Measurements from ENCODE around the gene KCNMB3.
"Not testable (repeated sequence)": the region's sequence is repeated elsewhere in the genome, so short reads cannot be mapped to it uniquely, and the experiment has no call there.

KCNMB3 gene

DNA sequence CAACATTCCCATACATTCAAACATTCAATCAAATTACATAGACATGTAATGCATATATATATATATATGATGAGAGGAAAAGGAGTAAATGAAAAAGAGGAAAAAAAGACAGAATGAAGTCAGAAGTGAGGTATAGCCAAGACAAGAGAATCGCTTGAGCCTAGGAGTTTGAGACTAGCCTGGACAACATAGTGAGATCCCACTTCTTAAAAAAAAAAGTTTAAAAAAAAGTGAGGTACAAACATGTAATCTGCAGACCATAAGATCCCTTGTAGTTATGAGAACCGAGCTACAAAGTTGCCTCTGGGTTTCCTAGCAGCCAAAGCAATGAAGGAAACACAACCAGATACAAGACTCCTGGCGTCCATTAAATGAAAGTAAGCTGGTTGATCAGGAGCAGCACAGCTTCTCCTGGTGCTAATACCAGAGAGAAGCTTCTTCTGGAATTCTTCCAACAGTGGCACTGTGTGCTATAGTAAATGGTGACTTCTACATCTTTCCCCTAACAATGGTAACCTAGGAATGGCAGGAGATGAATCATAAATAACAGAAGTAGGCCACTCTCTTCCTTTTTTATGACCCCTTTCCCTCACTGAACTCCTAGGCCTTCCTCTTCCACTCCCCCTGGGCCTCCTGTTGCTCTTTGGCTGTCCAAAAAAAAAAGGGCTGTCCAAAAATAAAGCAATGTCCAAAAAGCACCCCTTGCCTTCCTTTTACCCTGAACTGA, 3.5 kb downstream of the KCNMB3 start:
- no peak overlapping the region for H3K4me3 Mint-ChIP-seq
- no peak overlapping the region for H3K27ac Mint-ChIP-seq
- no peaks in the 10 kb centered on the region for H3K36me3 Mint-ChIP-seq
- CTCF ChIA-PET: no interaction called here
- no peaks in the 10 kb centered on the region for H3K4me1 Mint-ChIP-seq
- no peaks in the 10 kb centered on the region for H3K27me3 Mint-ChIP-seq
- H3K9me3 Mint-ChIP-seq: no peaks in the 10 kb centered on the region
- DNase-seq: no peak

DNA sequence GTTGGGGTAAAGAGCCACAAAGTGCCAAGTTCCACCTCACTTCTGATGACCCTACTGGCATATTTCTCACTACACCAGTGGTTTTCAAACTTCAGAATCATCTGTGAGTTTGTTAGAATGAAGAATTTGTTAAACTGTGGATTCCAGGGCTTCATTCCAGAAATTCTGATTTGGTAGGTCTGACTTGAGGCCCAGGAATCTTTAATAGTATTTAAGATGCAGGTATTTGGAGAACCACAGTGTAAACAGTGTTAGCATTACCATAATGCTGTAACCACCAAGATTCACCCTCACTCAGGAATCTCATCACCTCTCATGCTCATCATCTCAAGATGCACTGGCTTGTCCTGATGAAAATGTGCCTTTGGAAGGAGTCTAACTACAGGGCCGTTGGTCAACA, 6.0 kb downstream of the KCNMB3 start:
- Mint-ChIP-seq H3K9me3 (no peaks in the 10 kb centered on the region), H3K36me3 (no peaks in the 10 kb centered on the region), H3K4me3 (no peak overlapping the region), H3K27ac (no peak overlapping the region), H3K4me1 (peaks cover 2% of the 10 kb centered on the region), H3K27me3 (no peaks in the 10 kb centered on the region)
- CTCF ChIA-PET: no interaction called here
- no peak for DNase-seq

DNA sequence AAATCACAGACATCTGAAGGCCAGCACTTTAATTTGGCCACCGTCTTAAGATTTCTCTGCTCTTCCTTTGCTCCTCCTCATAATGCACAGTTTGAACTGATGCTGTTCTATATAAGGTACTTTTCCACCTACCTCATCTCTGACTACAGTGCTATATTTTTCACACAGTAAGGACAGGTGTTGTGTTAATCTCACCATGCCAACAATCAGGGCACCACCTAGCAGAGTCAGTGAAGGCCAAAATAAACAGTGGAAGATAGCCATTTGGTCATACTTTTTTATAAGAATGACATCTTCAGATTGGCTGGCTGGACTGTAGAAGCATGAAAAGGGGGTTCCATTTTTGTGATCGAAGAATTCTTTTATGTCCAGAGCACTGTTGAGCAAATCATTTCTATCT, 8.1 kb downstream of the KCNMB3 start:
- CTCF ChIA-PET, DNase-seq, H3K27me3 Mint-ChIP-seq, H3K27ac Mint-ChIP-seq, H3K9me3 Mint-ChIP-seq, H3K4me3 Mint-ChIP-seq, H3K36me3 Mint-ChIP-seq, H3K4me1 Mint-ChIP-seq: not testable (repeated sequence)

DNA sequence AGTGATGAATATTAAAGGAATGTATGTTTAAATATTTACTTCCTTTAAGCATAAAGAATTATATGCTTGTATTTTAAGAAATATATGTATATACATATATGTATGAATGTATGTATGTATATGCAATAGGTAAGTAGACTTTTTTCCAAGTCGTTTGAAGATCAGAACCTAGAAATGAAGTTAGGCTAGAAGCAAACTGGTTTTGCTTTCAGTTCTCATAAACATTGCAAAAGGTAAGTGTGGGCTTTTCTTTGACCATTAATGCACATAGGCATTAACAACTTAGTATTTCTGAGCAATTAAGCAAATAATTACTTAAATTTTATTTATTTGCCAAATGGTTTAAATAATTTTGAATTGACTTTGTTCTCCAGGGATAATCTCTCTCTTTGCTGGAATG, 10.6 kb downstream of the KCNMB3 start:
- DNase-seq, H3K4me1 Mint-ChIP-seq, H3K9me3 Mint-ChIP-seq, H3K36me3 Mint-ChIP-seq, CTCF ChIA-PET, H3K4me3 Mint-ChIP-seq, H3K27me3 Mint-ChIP-seq, H3K27ac Mint-ChIP-seq: not testable (repeated sequence)

DNA sequence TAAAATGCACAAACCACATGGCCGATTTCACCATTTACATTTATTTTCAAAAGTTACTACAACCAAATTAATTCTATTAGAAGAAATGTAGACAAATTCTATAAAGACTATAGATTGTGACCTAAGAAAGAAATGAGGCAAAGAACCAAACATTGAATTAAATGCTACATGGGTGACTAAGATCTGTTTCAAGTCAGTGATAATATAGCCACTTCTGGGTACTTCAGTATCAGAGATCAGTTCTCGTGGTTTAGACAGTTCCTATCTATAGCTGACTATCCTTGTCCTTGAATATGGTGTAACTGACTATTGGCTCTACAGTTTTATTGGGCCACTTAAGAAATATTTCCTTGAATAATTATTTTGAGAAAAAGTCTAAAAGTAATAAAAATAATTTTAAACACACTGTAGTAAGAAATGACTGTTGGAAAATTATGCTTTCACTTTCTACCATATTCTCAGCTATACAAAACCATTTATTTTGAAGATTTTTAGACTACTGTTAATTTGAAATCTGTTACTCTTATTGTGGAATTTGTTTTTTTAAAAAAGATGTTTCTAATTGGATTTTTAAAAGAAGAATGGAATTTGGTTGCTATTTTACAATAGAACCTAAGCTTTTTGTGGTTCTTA, 14.1 kb downstream of the KCNMB3 start:
- CTCF ChIA-PET: no interaction called here

DNA sequence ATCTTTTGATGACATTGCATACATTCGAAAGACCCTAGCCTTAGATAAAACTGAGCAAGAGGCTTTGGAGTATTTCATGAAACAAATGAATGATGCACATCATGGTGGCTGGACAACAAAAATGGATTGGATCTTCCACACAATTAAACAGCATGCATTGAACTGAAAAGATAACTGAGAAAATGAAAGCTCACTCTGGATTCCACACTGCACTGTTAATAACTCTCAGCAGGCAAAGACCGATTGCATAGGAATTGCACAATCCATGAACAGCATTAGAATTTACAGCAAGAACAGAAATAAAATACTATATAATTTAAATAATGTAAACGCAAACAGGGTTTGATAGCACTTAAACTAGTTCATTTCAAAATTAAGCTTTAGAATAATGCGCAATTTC, 16.7 kb downstream of the KCNMB3 start:
- Mint-ChIP-seq H3K4me3 (no peak overlapping the region), H3K4me1 (peaks cover 7% of the 10 kb centered on the region), H3K9me3 (no peaks in the 10 kb centered on the region), H3K36me3 (peaks cover 39% of the 10 kb centered on the region), H3K27ac (no peak overlapping the region), H3K27me3 (no peaks in the 10 kb centered on the region)
- CTCF ChIA-PET: no interaction called here
- DNase-seq: no peak

More for the DNA sequence above, 14.1 kb downstream of the KCNMB3 start:
- Mint-ChIP-seq H3K9me3 (no peaks in the 10 kb centered on the region), H3K36me3 (peaks cover 25% of the 10 kb centered on the region), H3K27ac (peak overlapping the region; percentile 8), H3K27me3 (no peaks in the 10 kb centered on the region), H3K4me1 (peaks cover 9% of the 10 kb centered on the region), H3K4me3 (no peak overlapping the region)
- no peak for DNase-seq

DNA sequence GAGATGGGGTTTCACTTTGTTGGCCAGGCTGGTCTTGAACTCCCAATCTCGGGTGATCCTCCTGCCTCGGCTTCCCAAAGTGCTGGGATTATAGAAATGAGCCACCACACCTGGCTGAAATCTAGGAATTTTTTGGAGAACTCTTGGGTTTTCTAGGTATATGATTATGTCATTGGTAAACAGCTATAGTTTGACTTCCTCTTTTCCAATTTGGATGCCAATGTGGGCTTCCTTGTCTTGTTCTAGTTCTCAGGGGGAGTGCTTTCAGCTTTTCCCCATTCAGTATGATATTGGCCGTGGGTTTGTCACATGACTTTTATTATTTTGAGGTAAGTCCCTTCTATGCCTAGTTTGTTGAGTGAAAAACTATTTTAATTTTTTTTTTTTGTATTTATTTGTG, 17.9 kb downstream of the KCNMB3 start:
- Mint-ChIP-seq H3K27ac (no peak overlapping the region), H3K9me3 (no peaks in the 10 kb centered on the region), H3K36me3 (peaks cover 42% of the 10 kb centered on the region), H3K27me3 (no peaks in the 10 kb centered on the region), H3K4me3 (no peak overlapping the region), H3K4me1 (peaks cover 7% of the 10 kb centered on the region)
- DNase-seq: no peak
- CTCF ChIA-PET: interaction anchor here (0.8 kb wide), 1 partner anchor 75 kb away, joined by 3 read pairs; no protein-coding TSS in a partner anchor

DNA sequence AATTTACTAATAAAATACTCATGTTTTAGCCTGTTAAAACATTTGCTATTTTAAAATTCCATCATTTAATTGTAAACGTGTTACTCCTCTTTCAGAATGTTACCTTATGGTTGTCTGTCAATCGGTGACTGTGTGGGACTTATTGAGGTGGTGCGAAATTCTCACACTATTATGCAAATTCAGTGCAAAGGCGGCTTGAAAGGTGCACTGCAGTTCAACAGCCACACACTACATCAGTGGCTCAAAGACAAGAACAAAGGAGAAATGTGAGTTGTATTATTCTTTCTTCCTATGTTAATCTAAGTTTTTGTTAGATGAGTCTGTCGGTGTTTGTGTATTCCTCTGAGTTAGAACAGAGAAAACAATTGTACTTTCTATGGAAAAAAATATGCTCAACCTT, 21.7 kb downstream of the KCNMB3 start:
- Mint-ChIP-seq H3K4me1 (no peaks in the 10 kb centered on the region), H3K27ac (no peak overlapping the region), H3K9me3 (no peaks in the 10 kb centered on the region), H3K27me3 (no peaks in the 10 kb centered on the region), H3K4me3 (no peak overlapping the region), H3K36me3 (peaks cover 47% of the 10 kb centered on the region)
- DNase-seq: no peak
- CTCF ChIA-PET: no interaction called here

DNA sequence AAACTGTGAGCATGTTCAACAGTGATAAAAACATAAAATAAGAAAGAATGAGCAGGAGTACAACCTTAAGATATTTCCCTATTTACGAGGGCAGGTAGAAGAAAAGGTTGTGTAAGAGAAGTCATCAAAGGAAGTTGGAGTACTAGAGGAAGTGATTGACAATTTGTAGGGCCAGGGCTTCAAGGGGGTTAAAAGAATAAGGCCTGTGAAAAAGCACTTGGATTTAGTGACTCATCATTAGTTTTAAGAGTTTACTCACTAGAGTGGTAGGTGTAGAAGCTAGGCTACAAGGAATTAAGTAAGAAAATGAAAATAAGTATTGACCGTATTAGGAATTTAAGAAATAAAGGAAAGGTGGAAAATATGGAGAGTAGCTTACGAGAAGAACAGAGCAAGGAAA, 23.6 kb downstream of the KCNMB3 start:
- no peaks in the 10 kb centered on the region for H3K27me3 Mint-ChIP-seq
- peaks cover 40% of the 10 kb centered on the region for H3K36me3 Mint-ChIP-seq
- H3K4me3 Mint-ChIP-seq: no peak overlapping the region
- H3K9me3 Mint-ChIP-seq: no peaks in the 10 kb centered on the region
- no peaks in the 10 kb centered on the region for H3K4me1 Mint-ChIP-seq
- CTCF ChIA-PET: no interaction called here
- DNase-seq: no peak
- H3K27ac Mint-ChIP-seq: no peak overlapping the region

DNA sequence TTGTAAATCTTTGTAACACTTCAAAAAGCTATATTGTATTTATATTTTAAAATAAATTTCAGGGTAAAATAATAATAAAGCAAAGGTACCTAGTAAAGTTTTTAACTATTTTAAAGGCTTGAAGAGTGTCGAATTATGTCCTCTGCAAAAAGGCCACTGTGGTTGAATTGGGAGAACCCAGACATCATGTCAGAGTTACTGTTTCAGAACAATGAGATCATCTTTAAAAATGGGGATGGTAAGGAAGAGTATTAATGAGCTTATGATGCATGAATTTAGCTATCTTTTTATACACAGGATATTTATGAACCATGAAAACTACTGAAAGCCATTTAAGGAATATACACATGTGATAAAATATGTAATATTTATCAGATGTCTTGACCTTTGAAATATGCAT, 26.3 kb downstream of the KCNMB3 start:
- no peak for DNase-seq
- H3K4me3 Mint-ChIP-seq: no peak overlapping the region
- peaks cover 27% of the 10 kb centered on the region for H3K36me3 Mint-ChIP-seq
- H3K27me3 Mint-ChIP-seq: no peaks in the 10 kb centered on the region
- CTCF ChIA-PET: no interaction called here
- H3K9me3 Mint-ChIP-seq: no peaks in the 10 kb centered on the region
- no peaks in the 10 kb centered on the region for H3K4me1 Mint-ChIP-seq
- no peak overlapping the region for H3K27ac Mint-ChIP-seq

DNA sequence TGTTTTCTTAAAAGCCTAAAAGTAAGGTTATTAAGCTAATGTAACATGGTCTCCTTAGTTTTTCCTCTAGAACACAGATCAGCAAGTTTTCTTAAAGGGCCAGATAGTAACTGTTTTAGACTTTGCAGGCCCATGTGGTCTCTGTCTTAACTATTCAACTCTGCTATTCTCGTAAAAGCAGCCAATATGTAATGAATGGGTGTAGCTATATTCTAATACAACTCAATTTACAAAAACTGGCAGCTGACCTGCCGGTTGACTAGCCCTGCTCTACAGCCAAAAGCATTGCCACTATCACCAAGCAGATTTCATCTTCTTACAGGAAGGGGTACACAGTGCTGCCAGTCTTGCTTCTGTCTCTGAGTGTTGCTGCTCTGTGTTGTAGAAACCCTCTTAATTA, 27.4 kb downstream of the KCNMB3 start:
- DNase-seq: no peak
- peaks cover 30% of the 10 kb centered on the region for H3K36me3 Mint-ChIP-seq
- no peaks in the 10 kb centered on the region for H3K27me3 Mint-ChIP-seq
- CTCF ChIA-PET: interaction anchor here (0.7 kb wide), 1 partner anchor 208 kb away, joined by 3 read pairs; no protein-coding TSS in a partner anchor
- H3K9me3 Mint-ChIP-seq: no peaks in the 10 kb centered on the region
- H3K4me1 Mint-ChIP-seq: no peaks in the 10 kb centered on the region
- no peak overlapping the region for H3K4me3 Mint-ChIP-seq
- H3K27ac Mint-ChIP-seq: no peak overlapping the region

DNA sequence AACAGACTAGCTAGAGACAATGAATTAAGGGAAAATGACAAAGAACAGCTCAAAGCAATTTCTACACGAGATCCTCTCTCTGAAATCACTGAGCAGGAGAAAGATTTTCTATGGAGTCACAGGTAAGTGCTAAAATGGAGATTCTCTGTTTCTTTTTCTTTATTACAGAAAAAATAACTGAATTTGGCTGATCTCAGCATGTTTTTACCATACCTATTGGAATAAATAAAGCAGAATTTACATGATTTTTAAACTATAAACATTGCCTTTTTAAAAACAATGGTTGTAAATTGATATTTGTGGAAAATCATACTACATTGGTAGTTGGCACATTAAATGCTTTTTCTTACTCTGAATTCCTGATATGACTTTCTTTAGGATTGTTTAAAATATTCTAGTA, 32.7 kb downstream of the KCNMB3 start:
- H3K4me3 Mint-ChIP-seq, H3K9me3 Mint-ChIP-seq, H3K27ac Mint-ChIP-seq, H3K27me3 Mint-ChIP-seq, H3K4me1 Mint-ChIP-seq, DNase-seq, CTCF ChIA-PET: not testable (repeated sequence)
- peaks cover 19% of the 10 kb centered on the region for H3K36me3 Mint-ChIP-seq

DNA sequence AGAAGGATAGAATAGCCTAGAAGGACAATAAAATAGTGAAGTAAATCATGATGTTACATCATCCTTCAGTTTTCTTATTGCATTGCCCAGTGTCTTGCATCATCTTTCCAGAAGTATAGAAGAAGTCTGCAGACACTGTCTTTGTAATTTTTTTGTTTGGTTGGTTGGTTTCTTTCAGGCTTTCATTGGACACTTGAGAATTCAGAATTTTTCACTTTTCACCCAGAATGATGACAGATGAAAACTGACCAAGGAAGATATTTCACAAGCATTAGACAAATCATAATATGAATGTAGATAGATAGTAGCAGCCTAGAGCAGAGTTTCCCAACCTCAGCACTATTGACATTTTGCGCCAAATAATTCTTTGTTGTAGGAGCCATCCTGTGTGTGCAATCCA, 35.4 kb downstream of the KCNMB3 start:
- H3K27me3 Mint-ChIP-seq, H3K4me3 Mint-ChIP-seq, H3K9me3 Mint-ChIP-seq, CTCF ChIA-PET, DNase-seq, H3K27ac Mint-ChIP-seq, H3K4me1 Mint-ChIP-seq: not testable (repeated sequence)
- H3K36me3 Mint-ChIP-seq: peaks cover 20% of the 10 kb centered on the region

DNA sequence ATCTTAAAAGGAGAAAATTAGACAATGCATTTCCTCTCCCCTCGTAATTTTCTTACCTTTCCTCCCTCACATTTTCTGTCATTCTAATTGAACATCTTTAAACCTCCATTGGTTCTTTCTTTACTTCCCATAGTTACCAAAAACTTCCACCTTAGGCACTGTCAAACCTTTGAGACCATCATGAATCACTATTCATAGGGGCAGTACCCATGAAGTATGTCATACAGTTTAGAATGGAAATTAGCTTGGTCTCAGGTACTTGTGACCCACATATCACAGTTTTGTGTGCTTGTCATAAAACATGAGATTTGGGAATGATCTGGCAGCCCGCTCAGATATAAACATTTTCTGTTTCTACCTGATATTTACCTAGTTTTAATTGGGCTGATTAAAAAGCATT, 50.1 kb downstream of the KCNMB3 start:
- Mint-ChIP-seq H3K9me3 (no peaks in the 10 kb centered on the region), H3K27ac (no peak overlapping the region), H3K4me3 (no peak overlapping the region), H3K27me3 (no peaks in the 10 kb centered on the region), H3K4me1 (peaks cover 18% of the 10 kb centered on the region), H3K36me3 (peaks cover 34% of the 10 kb centered on the region)
- CTCF ChIA-PET: no interaction called here
- no peak for DNase-seq

DNA sequence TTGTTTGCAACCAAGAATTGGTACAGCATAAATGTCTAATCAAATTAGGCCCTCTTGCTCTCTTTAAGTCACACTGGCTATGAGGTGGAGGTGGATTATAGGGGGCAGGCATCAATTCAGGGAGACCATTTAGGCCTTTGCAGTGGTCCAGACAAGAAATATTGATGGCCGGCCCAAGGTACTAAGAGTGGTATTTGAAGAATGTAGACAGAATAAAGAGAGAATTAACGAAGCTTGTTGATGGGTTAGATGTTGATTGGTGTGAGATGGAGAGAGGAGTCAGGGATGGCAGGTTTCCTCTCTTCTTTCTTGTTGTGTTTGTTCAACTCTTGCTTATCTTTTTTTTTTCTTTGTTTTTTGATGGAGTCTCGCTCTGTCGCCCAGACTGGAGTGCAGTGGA, 54.2 kb downstream of the KCNMB3 start:
- no peak for DNase-seq
- Mint-ChIP-seq H3K27me3 (no peaks in the 10 kb centered on the region), H3K4me3 (no peak overlapping the region), H3K9me3 (no peaks in the 10 kb centered on the region), H3K4me1 (peaks cover 25% of the 10 kb centered on the region), H3K27ac (no peak overlapping the region), H3K36me3 (peaks cover 17% of the 10 kb centered on the region)
- CTCF ChIA-PET: interaction anchor here (0.7 kb wide), 1 partner anchor 642 kb away, joined by 7 read pairs; no protein-coding TSS in a partner anchor
